ENCODE measurements around the gene UBE2R2. TPM values are rescaled to one million over a fixed set of nuclear protein-coding genes. Genes with fewer than 3 reads are reported as not detected.

Gene UBE2R2
- total and polyA plus RNA-seq, 10 of the 15 experiments (the other 5 are each of a cell fraction or from before 2014, with no cell fraction given), result 7.2 to 32.8 (median 17.2) TPM

DNA sequence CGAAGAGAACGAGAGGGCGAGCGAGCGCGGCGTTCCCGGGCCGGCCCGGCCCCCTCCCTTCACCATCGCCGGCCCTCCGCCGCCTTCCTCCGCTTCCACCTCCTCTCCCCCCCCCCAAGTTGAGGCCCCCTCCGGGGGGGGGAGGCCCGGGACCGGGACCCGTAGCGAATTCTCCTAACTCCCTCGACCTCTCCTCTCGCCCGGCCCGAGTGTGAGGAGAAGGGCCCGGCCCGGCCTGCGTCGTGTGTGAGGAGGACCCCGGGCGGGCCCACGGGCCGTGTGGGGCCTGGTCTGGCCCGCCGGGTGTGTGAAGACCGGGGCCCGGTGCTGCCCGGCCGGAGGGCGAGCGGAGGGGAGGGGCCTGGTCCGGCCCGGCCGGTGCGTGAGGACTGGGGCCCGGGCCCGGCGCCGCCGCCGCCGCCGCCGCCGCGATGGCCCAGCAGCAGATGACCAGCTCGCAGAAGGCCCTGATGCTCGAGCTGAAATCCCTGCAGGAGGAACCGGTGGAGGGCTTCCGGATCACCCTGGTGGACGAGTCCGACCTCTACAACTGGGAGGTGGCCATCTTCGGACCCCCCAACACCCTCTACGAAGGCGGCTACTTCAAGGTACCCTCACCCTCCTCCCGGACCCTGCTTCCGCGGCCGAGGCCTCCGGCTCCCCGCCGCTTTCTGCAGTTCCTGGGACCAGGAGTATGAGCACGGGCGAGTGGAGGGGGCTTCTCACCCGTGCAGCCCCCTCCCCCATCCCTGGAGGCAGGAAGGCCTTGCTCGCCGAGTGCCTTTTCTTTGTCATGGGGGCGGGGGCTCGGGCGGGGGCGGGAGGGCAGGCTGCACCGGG is 587 bp downstream of the UBE2R2 start (continued):
- peak; percentile 65 for TF ChIP-seq IKZF1 (conservative IDR thresholded peaks at IDR 0.05)
- peak; percentile 70; the same call in 1 of the 2 replicates for TF ChIP-seq BACH1 (IDR thresholded peaks at IDR 0.05; ENCODE audit: borderline replicate concordance)
- no peak for TF ChIP-seq RAD51 (IDR thresholded peaks at IDR 0.05)
- TF ChIP-seq RB1 (IDR thresholded peaks at IDR 0.05; ENCODE audit: borderline replicate concordance), result 0 out of 2 replicates have a peak, but pooled peaks have one; percentile 49
- no peak for TF ChIP-seq NFYA (IDR thresholded peaks at IDR 0.05; ENCODE audit: borderline replicate concordance, low read depth, low read length)
- TF ChIP-seq POLR2A (IDR thresholded peaks at IDR 0.05; ENCODE audit: low read depth, low read length), result peak; percentile 75
- no peak for TF ChIP-seq TCF12 (IDR thresholded peaks at IDR 0.05; ENCODE audit: low read depth, low read length)
- peak; percentile 54; the same call in 1 of the 2 replicates for TF ChIP-seq TAF1 (IDR thresholded peaks at IDR 0.05; ENCODE audit: borderline replicate concordance, low read depth, low read length)
- peak; percentile 54 for TF ChIP-seq NR2F1 (conservative IDR thresholded peaks at IDR 0.05)
- no peak for TF ChIP-seq BRCA1 (IDR thresholded peaks at IDR 0.05; ENCODE audit: low read depth, low read length)
- TF ChIP-seq ZNF687 (IDR thresholded peaks at IDR 0.05), result peak; percentile 54
- peak; percentile 95 for TF ChIP-seq GATAD2B (conservative IDR thresholded peaks at IDR 0.05; ENCODE audit: low read depth)
- TF ChIP-seq, protein P1, sequence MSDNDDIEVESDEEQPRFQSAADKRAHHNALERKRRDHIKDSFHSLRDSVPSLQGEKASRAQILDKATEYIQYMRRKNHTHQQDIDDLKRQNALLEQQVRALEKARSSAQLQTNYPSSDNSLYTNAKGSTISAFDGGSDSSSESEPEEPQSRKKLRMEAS (IDR thresholded peaks at IDR 0.05; ENCODE audit: low read depth, low read length), result no peak
- peak; percentile 38; the same call in 1 of the 2 replicates for TF ChIP-seq ZNF217 (IDR thresholded peaks at IDR 0.05)

All from GM12878 (cell line).